Measurements from ENCODE around the gene IL6.

Gene IL6

DNA sequence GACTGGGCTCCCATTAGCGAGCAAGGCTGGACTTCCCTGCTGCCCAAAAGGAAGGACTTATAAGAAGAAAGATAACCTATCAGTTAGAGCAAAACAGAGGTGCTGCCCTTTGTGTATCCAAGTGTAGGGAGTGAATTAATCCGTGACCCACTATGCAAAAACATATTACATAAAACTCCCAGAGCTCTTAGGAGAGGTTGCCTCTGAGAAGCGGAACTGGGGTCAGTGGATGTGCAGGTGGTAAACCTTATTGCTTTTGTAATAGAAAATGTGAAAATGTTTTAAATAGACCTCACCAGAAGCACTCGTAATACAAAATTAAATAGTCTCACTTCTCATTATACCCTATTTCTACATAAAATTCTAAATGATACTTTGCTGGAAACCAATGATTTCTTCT is 17.1 kb upstream of the IL6 start:
- H3K9me2 ChIP-seq (replicated peaks; ENCODE audit: insufficient read depth, low read length) = no peaks in the 10 kb centered on the region
- peaks cover 14% of the 10 kb centered on the region for H3K4me1 ChIP-seq (ENCODE audit: low read length)
- no peak overlapping the region for H3K27ac ChIP-seq (ENCODE audit: low read length)
- no peaks in the 10 kb centered on the region for H3F3A ChIP-seq (ENCODE audit: insufficient read depth, low read length)
- H3K79me2 ChIP-seq (ENCODE audit: low read length) = no peaks in the 10 kb centered on the region
- H3K36me3 ChIP-seq (replicated peaks; ENCODE audit: insufficient read depth, low read length) = no peaks in the 10 kb centered on the region
- H4K20me1 ChIP-seq (ENCODE audit: insufficient read depth, low read length) = no peaks in the 10 kb centered on the region
- DNase-seq = no peak
- H3K9me3 ChIP-seq (replicated peaks; ENCODE audit: insufficient read depth, low read length) = no peaks in the 10 kb centered on the region
- no peak overlapping the region for H3K9ac ChIP-seq (ENCODE audit: low read length)
- H3K4me2 ChIP-seq (ENCODE audit: low read depth, low read length) = no peak overlapping the region
- TF ChIP-seq EZH2phosphoT487 (IDR thresholded peaks at IDR 0.05; ENCODE audit: low read length) (no peak), EZH2 (optimal IDR thresholded peaks at IDR 0.05; ENCODE audit: low read depth, low read length) (no peak), CTCF (IDR thresholded peaks at IDR 0.05; ENCODE audit: low read length) (no peak)
- H2AFZ ChIP-seq (ENCODE audit: low read length) = no peak overlapping the region
- H3K27me3 ChIP-seq (replicated peaks; ENCODE audit: insufficient read depth, low read length) = no peaks in the 10 kb centered on the region
- H3K4me3 ChIP-seq (ENCODE audit: low read length) = no peak overlapping the region

- no peak overlapping the region for H3K4me2 ChIP-seq (ENCODE audit: low read depth, low read length)
- no peaks in the 10 kb centered on the region for H3K9me3 ChIP-seq (replicated peaks; ENCODE audit: insufficient read depth, low read length)
- H3K27ac ChIP-seq (ENCODE audit: low read length) = no peak overlapping the region
- DNase-seq = peak; percentile 45
- H3K4me1 ChIP-seq (ENCODE audit: low read length) = peaks cover 14% of the 10 kb centered on the region
- H3K9me2 ChIP-seq (replicated peaks; ENCODE audit: insufficient read depth, low read length) = no peaks in the 10 kb centered on the region
- no peaks in the 10 kb centered on the region for H3K36me3 ChIP-seq (replicated peaks; ENCODE audit: insufficient read depth, low read length)
- no peaks in the 10 kb centered on the region for H4K20me1 ChIP-seq (ENCODE audit: insufficient read depth, low read length)
- TF ChIP-seq CTCF (IDR thresholded peaks at IDR 0.05; ENCODE audit: low read length) = no peak
- no peak for TF ChIP-seq EZH2 (optimal IDR thresholded peaks at IDR 0.05; ENCODE audit: low read depth, low read length)
- TF ChIP-seq EZH2phosphoT487 (IDR thresholded peaks at IDR 0.05; ENCODE audit: low read length) = no peak
- no peak overlapping the region for H3K9ac ChIP-seq (ENCODE audit: low read length)
- H3K4me3 ChIP-seq (ENCODE audit: low read length) = no peak overlapping the region
- no peaks in the 10 kb centered on the region for H3K79me2 ChIP-seq (ENCODE audit: low read length)
- no peaks in the 10 kb centered on the region for H3K27me3 ChIP-seq (replicated peaks; ENCODE audit: insufficient read depth, low read length)
- H2AFZ ChIP-seq (ENCODE audit: low read length) = no peak overlapping the region
- no peaks in the 10 kb centered on the region for H3F3A ChIP-seq (ENCODE audit: insufficient read depth, low read length)
These were observed 14.0 kb upstream of the IL6 start for GRCh38 chr7:22712999-22713398.

DNA sequence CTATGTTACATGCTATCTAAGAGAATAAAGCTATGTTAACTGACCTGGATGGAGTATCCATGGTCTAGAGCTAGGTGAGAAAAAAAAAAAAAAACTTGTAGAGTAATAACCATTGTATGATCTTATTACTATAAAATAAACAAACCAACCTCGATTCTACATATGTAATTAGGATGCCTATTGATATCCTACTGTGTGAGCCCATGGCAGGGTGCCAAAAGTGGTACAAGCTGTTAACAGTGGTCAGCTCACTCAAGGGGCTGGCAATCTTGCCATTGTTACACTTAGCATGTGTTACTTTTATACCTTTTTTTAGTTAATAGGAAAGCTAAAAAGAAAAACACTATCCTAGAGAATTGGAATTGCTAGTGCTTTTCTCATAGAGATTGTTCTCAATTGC is 13.5 kb upstream of the IL6 start:
- no peak overlapping the region for H3K4me3 ChIP-seq (ENCODE audit: low read length)
- H3K9ac ChIP-seq (ENCODE audit: low read length) = no peak overlapping the region
- no peaks in the 10 kb centered on the region for H3K79me2 ChIP-seq (ENCODE audit: low read length)
- H3K27me3 ChIP-seq (replicated peaks; ENCODE audit: insufficient read depth, low read length) = no peaks in the 10 kb centered on the region
- no peak overlapping the region for H2AFZ ChIP-seq (ENCODE audit: low read length)
- no peaks in the 10 kb centered on the region for H3F3A ChIP-seq (ENCODE audit: insufficient read depth, low read length)
- H3K9me2 ChIP-seq (replicated peaks; ENCODE audit: insufficient read depth, low read length) = no peaks in the 10 kb centered on the region
- H3K9me3 ChIP-seq (replicated peaks; ENCODE audit: insufficient read depth, low read length) = no peaks in the 10 kb centered on the region
- no peaks in the 10 kb centered on the region for H3K36me3 ChIP-seq (replicated peaks; ENCODE audit: insufficient read depth, low read length)
- H4K20me1 ChIP-seq (ENCODE audit: insufficient read depth, low read length) = no peaks in the 10 kb centered on the region
- H3K4me1 ChIP-seq (ENCODE audit: low read length) = peaks cover 14% of the 10 kb centered on the region
- H3K27ac ChIP-seq (ENCODE audit: low read length) = no peak overlapping the region
- TF ChIP-seq EZH2phosphoT487 (IDR thresholded peaks at IDR 0.05; ENCODE audit: low read length) (no peak), EZH2 (optimal IDR thresholded peaks at IDR 0.05; ENCODE audit: low read depth, low read length) (no peak), CTCF (IDR thresholded peaks at IDR 0.05; ENCODE audit: low read length) (no peak)
- no peak overlapping the region for H3K4me2 ChIP-seq (ENCODE audit: low read depth, low read length)
- DNase-seq = no peak

Data from MM.1S (cell line).